H9 (cell line): ENCODE measurements around the gene PPA1. TPM values are rescaled to one million over a fixed set of nuclear protein-coding genes. Genes with fewer than 3 reads are reported as not detected.

Source experiments
- DNase-seq: peaks from one replicate; pipeline ENCODE4 v3.0.0-alpha.2; 2017
- H2AFZ ChIP-seq: one replicate; pipeline ENCODE4 v1.6.1; 2013; ENCODE audit warnings: mild to moderate bottlenecking, low read length, control low read depth, moderate library complexity
- H2AK5ac ChIP-seq: 2 replicates; pipeline ENCODE4 v1.6.1; 2013; ENCODE audit warnings: low read length, control low read depth, mixed read lengths; ENCODE audit not compliant: insufficient read length
- H2BK120ac ChIP-seq: one replicate; pipeline ENCODE4 v1.6.1; 2013; ENCODE audit warnings: low read depth, mild to moderate bottlenecking, low read length, control low read depth, inconsistent platforms; ENCODE audit not compliant: poor library complexity, severe bottlenecking
- H2BK12ac ChIP-seq: 2 replicates; pipeline ENCODE4 v1.6.1; 2013; ENCODE audit warnings: low read length, control low read depth, mixed read lengths, low read depth; ENCODE audit not compliant: insufficient read length
- H2BK15ac ChIP-seq: 2 replicates; pipeline ENCODE4 v1.6.1; 2013; ENCODE audit warnings: low read depth, low read length, control low read depth
- H2BK20ac ChIP-seq: one replicate; pipeline ENCODE4 v1.6.1; 2013; ENCODE audit warnings: low read depth, mild to moderate bottlenecking, low read length, control low read depth, inconsistent platforms; ENCODE audit not compliant: poor library complexity, severe bottlenecking
- H2BK5ac ChIP-seq: 2 replicates; pipeline ENCODE4 v1.6.1; 2013; ENCODE audit warnings: low read length, control low read depth, mixed read lengths; ENCODE audit not compliant: insufficient read length
- H3K14ac ChIP-seq: 2 replicates; pipeline ENCODE4 v1.6.1; 2013; ENCODE audit warnings: low read length, control low read depth; ENCODE audit not compliant: insufficient read depth
- H3K18ac ChIP-seq: 2 replicates; pipeline ENCODE4 v1.6.1; 2013; ENCODE audit warnings: low read depth, mild to moderate bottlenecking, mixed read lengths, low read length, control low read depth; ENCODE audit not compliant: insufficient read length
- H3K23ac ChIP-seq: 2 replicates; pipeline ENCODE4 v1.6.1; 2013; ENCODE audit warnings: low read length, control low read depth, mixed read lengths, low read depth; ENCODE audit not compliant: insufficient read length
- H3K23me2 ChIP-seq: 2 replicates; pipeline ENCODE4 v1.6.1; 2013; ENCODE audit warnings: low read depth, mild to moderate bottlenecking, mixed read lengths, low read length, control low read depth; ENCODE audit not compliant: insufficient read length, poor library complexity, severe bottlenecking
- H3K27ac ChIP-seq: 2 replicates; pipeline ENCODE4 v1.5.1; 2013; ENCODE audit warnings: low read length, control low read depth, mixed read lengths, low read depth; ENCODE audit not compliant: insufficient read length
- H3K27me3 ChIP-seq: 2 replicates; pipeline ENCODE4 v1.6.1; 2013; ENCODE audit warnings: low read length, control low read depth, inconsistent platforms; ENCODE audit not compliant: insufficient read depth
- H3K4ac ChIP-seq: 2 replicates; pipeline ENCODE4 v1.6.1; 2013; ENCODE audit warnings: low read depth, mild to moderate bottlenecking, control low read depth, inconsistent platforms, low read length, moderate library complexity
- H3K4me1 ChIP-seq: 2 replicates; pipeline ENCODE4 v1.6.1; 2013; ENCODE audit warnings: low read length, control low read depth, inconsistent platforms; ENCODE audit not compliant: insufficient read depth
- H3K4me2 ChIP-seq: 2 replicates; pipeline ENCODE4 v1.6.1; 2013; ENCODE audit warnings: low read length, control low read depth, mixed read lengths; ENCODE audit not compliant: insufficient read length, insufficient read depth
- H3K56ac ChIP-seq: 2 replicates; pipeline ENCODE4 v1.6.1; 2013; ENCODE audit warnings: low read depth, mild to moderate bottlenecking, mixed read lengths, low read length, control low read depth; ENCODE audit not compliant: insufficient read length
- H3K79me1 ChIP-seq: 2 replicates; pipeline ENCODE4 v1.6.1; 2013; ENCODE audit warnings: low read depth, mild to moderate bottlenecking, moderate library complexity, low read length, control low read depth, inconsistent platforms; ENCODE audit not compliant: insufficient read depth, poor library complexity, severe bottlenecking
- H3K79me2 ChIP-seq: 2 replicates; pipeline ENCODE4 v1.6.1; 2013; ENCODE audit warnings: low read length, control low read depth, inconsistent platforms; ENCODE audit not compliant: insufficient read depth
- H3K9ac ChIP-seq: 2 replicates; pipeline ENCODE4 v1.6.1; 2013; ENCODE audit warnings: low read length, control low read depth, mixed read lengths; ENCODE audit not compliant: insufficient read length; ENCODE audit errors: extremely low read depth
- H3K9me3 ChIP-seq: one replicate; pipeline ENCODE4 v1.6.1; 2013; ENCODE audit warnings: low read depth, low read length, inconsistent platforms; ENCODE audit not compliant: control insufficient read depth
- H3T11ph ChIP-seq: one replicate; pipeline ENCODE4 v1.6.1; 2013; ENCODE audit warnings: mild to moderate bottlenecking, low read length, control low read depth, inconsistent platforms
- H4K20me1 ChIP-seq: one replicate; pipeline ENCODE4 v1.6.1; 2013; ENCODE audit not compliant: control insufficient read depth, insufficient read length, insufficient read depth
- H4K5ac ChIP-seq: 2 replicates; pipeline ENCODE4 v1.6.1; 2013; ENCODE audit warnings: low read depth, mild to moderate bottlenecking, mixed read lengths, low read length, control low read depth; ENCODE audit not compliant: insufficient read length
- H4K8ac ChIP-seq: replicated peaks from 2 replicates; pipeline ENCODE4 v1.6.1; 2013; ENCODE audit warnings: low read length, control low read depth, mixed read lengths, low read depth; ENCODE audit not compliant: insufficient read length
- H4K91ac ChIP-seq: 2 replicates; pipeline ENCODE4 v1.6.1; 2013; ENCODE audit warnings: low read depth, mild to moderate bottlenecking, moderate library complexity, mixed read lengths, low read length, control low read depth; ENCODE audit not compliant: insufficient read length
- H3K27ac Mint-ChIP-seq, 3 experiments: 2 replicates in 2 of 3; 3 replicates in 1 of 3; pipeline ENCODE4 v1.8.0; 2020 to 2021; ENCODE audit warnings: mixed read lengths in 3 of 3, mild to moderate bottlenecking in 1 of 3, moderate library complexity in 1 of 3
- H3K27me3 Mint-ChIP-seq: 2 replicates; pipeline ENCODE4 v1.8.0; 2021; ENCODE audit warnings: low read depth, mild to moderate bottlenecking, moderate library complexity, mixed read lengths
- H3K36me3 Mint-ChIP-seq, 3 experiments: 2 replicates in 2 of 3; 3 replicates in 1 of 3; pipeline ENCODE4 v1.8.0; 2020 to 2021; ENCODE audit warnings: low read depth in 3 of 3, mixed read lengths in 3 of 3; ENCODE audit not compliant: insufficient read depth in 1 of 3
- H3K4me1 Mint-ChIP-seq, 2 experiments: 2 replicates each; pipeline ENCODE4 v1.8.0; 2020; ENCODE audit warnings: mixed read lengths in 2 of 2
- H3K4me3 Mint-ChIP-seq, 2 experiments: 2 replicates in 1 of 2; 3 replicates in 1 of 2; pipeline ENCODE4 v1.8.0; 2020 to 2021; ENCODE audit warnings: mild to moderate bottlenecking in 2 of 2, mixed read lengths in 2 of 2, moderate library complexity in 1 of 2
- H3K9me3 Mint-ChIP-seq, 2 experiments: 2 replicates in 1 of 2; 3 replicates in 1 of 2; pipeline ENCODE4 v1.8.0; 2020; ENCODE audit warnings: mild to moderate bottlenecking in 2 of 2, mixed read lengths in 2 of 2, moderate library complexity in 1 of 2
- CTCF ChIP-seq: fragments of 200-600 bp; sonication (generic); conservative IDR thresholded peaks from 3 replicates; pipeline ENCODE4 v1.8.0; 2021; ENCODE audit warnings: antibody characterized with exemption, mild to moderate bottlenecking
- WGBS: extraction: QIAGEN DNeasy Blood & Tissue Kit; methylation state at CpG from one replicate; pipeline ENCODE4 v1.1.7; 2013; ENCODE audit warnings: missing lambda C conversion rate, low lambda C conversion rate, mixed read lengths; ENCODE audit not compliant: insufficient read length; ENCODE audit errors: extremely low coverage; 5-methylcytosine and 5-hydroxymethylcytosine counted together
- total RNA-seq: library from RNA; stranded (reverse); gene quantifications from 2 replicates; pipeline ENCODE4 v1.2.1, GENCODE V29; 2021

The PPA1 gene
- total RNA-seq, 1 experiment from 2014 or later = 115 TPM

GRCh38 chr10:70167246-70167645 lies 66.0 kb downstream of the PPA1 start:
- Histone ChIP-seq H3K18ac (no peak overlapping the region), H4K8ac (no peak overlapping the region), H3K14ac (no peak overlapping the region), H3K4me1 (no peaks in the 10 kb centered on the region), H2BK20ac (no peak overlapping the region), H4K5ac (no peak overlapping the region), H4K20me1 (no peaks in the 10 kb centered on the region), H3K79me2 (peaks cover 36% of the 10 kb centered on the region; the same call in 1 of the 2 replicates), H3K56ac (no peak overlapping the region), H2BK5ac (no peak overlapping the region), H3K27me3 (no peaks in the 10 kb centered on the region), H3K4ac (no peak overlapping the region), H3K9ac (no peak overlapping the region), H2BK15ac (no peak overlapping the region), H3K27ac (no peak overlapping the region), H2AFZ (no peak overlapping the region), H3T11ph (no peak overlapping the region), H3K9me3 (no peaks in the 10 kb centered on the region), H3K23me2 (peaks cover 7% of the 10 kb centered on the region), H2BK12ac (no peak overlapping the region), H4K91ac (no peak overlapping the region), H3K23ac (no peak overlapping the region), H3K79me1 (no peaks in the 10 kb centered on the region), H3K4me2 (no peak overlapping the region), H2AK5ac (no peak overlapping the region), H2BK120ac (no peak overlapping the region)
- WGBS = no CpG with 5 or more reads among the region's 7 CpGs
- no peak overlapping the region for H3K4me3 Mint-ChIP-seq
- H3K27ac Mint-ChIP-seq = peak overlapping the region in 2 of 3 experiments; percentile 8 to 21; a peak in 2 of 7 replicates
- DNase-seq = no peak
- TF ChIP-seq CTCF = no peak
- peaks cover 2 to 18% (median 9%) of the 10 kb centered on the region in 3 experiments; a peak in 5 of 7 replicates for H3K36me3 Mint-ChIP-seq
- H3K4me1 Mint-ChIP-seq = peaks cover 15 to 26% of the 10 kb centered on the region in 2 experiments
- H3K27me3 Mint-ChIP-seq = no peaks in the 10 kb centered on the region
- no peaks in the 10 kb centered on the region for H3K9me3 Mint-ChIP-seq
